ENCODE data around the gene HOXA13.

Gene HOXA13

GRCh38 chr7:27164367-27165088 lies 35.4 kb downstream of the HOXA13 start:
- H3K4me3 ChIP-seq (ENCODE audit: low read depth, low read length) = no peak overlapping the region

DNA sequence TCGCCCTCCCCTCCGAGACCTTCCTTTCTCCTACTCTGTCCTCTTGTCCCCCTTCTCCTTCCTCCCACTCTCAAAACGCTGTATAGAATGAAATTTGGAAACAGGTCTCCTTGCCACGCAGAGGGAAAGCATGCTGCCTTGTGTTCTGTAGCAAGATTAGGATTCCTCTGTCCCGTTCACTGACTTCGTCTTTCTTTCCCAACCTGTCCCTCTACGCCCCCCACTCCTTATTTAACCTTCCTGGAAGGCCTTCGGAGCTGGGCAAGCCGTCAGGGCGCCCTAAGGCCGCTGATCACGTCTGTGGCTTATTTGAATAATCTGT lies 35.9 kb downstream of the HOXA13 start:
- no peak overlapping the region for H3K4me3 ChIP-seq (ENCODE audit: low read depth, low read length)
- TF ChIP-seq, protein P1, sequence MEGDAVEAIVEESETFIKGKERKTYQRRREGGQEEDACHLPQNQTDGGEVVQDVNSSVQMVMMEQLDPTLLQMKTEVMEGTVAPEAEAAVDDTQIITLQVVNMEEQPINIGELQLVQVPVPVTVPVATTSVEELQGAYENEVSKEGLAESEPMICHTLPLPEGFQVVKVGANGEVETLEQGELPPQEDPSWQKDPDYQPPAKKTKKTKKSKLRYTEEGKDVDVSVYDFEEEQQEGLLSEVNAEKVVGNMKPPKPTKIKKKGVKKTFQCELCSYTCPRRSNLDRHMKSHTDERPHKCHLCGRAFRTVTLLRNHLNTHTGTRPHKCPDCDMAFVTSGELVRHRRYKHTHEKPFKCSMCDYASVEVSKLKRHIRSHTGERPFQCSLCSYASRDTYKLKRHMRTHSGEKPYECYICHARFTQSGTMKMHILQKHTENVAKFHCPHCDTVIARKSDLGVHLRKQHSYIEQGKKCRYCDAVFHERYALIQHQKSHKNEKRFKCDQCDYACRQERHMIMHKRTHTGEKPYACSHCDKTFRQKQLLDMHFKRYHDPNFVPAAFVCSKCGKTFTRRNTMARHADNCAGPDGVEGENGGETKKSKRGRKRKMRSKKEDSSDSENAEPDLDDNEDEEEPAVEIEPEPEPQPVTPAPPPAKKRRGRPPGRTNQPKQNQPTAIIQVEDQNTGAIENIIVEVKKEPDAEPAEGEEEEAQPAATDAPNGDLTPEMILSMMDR (conservative IDR thresholded peaks at IDR 0.05; ENCODE audit: low read depth, low read length) = no peak
- DNase-seq (ENCODE audit: low read depth) = no peak

More at GRCh38 chr7:27164367-27165088, 35.4 kb downstream of the HOXA13 start:
- no peak for DNase-seq (ENCODE audit: low read depth)
- TF ChIP-seq, protein P1 (conservative IDR thresholded peaks at IDR 0.05; ENCODE audit: low read depth, low read length) = no peak

DNA sequence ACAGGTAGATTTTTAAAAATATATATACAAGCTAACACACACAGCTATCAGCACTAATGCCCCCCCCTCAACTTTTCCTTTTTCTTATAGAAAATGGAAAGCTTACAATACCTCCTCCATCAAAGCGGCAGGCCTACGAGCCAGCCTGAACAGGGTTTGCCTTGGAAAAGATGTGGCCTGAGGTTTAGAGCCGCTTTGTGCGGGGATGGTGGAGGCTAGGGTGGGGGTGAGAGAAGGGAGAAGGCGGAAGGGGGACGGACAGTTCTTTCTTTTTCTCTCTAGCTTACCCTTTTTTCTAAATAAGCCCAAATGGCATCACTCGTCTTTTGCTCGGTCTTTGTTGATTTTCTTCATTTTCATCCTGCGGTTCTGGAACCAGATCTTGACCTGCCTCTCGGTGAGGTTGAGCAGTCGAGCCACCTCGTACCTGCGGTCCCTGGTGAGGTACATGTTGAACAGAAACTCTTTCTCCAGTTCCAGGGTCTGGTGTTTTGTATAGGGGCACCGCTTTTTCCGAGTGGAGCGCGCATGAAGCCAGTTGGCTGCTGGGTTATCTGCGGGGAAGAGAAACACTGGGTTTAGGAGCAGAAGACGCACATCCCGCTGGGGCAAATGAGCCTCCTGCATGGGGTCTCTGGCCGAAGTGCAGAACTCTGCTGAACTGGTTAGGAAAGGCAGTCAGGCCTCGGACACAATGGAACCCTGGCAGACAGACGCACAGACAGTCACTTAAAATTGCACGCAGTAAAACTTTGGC lies 36.4 kb downstream of the HOXA13 start:
- no peak for DNase-seq (ENCODE audit: low read depth)
- TF ChIP-seq, protein P1 (conservative IDR thresholded peaks at IDR 0.05; ENCODE audit: low read depth, low read length) = no peak
- H3K4me3 ChIP-seq (ENCODE audit: low read depth, low read length) = no peak overlapping the region

- H3K4me3 ChIP-seq (ENCODE audit: low read depth, low read length) = no peak overlapping the region
- no peak for DNase-seq (ENCODE audit: low read depth)
- TF ChIP-seq, protein P1 (conservative IDR thresholded peaks at IDR 0.05; ENCODE audit: low read depth, low read length) = no peak
These were observed 37.2 kb downstream of the HOXA13 start for GRCh38 chr7:27162561-27163287.

DNA sequence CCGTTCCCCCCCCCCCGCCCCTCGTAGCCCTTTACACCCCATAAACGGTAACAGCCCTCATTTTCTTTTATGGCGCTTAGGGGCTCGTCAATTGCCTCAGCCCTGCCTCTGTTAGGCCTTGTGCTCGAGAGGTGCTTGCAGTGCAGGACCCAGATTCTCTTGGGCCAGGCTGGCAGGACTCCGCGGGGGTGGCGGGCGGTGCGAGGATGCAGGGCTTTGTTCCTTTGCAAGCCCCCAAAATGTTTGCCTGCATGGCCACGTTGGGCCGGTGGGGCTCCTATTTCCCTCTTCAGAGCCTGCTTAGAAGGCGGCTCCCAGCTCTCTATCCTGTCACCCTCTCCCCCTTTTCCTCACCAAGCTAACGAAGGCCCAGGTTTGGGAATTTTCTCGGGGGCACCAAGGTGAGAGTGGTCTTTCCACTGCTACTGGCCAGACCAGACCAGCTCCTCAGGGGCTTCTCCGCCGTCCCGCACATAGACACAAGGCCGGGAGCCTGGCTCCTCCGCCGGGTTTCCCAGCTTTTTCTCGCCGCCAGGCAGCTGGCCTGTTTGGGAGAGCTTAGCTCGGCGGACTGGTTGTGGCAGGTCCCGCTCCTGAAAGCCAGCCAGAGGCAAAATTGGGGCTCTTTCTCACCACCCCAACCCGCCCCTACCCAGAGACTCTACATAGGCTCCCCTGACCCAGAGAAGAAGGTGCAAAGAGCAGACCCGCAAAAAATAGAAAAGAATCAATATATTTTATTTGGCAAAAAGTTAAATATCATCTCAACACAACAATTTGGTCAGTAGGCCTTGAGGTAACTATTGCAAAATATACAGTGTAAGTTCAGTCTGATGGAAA lies 38.0 kb downstream of the HOXA13 start:
- H3K4me3 ChIP-seq (ENCODE audit: low read depth, low read length) = no peak overlapping the region
- TF ChIP-seq, protein P1 (conservative IDR thresholded peaks at IDR 0.05; ENCODE audit: low read depth, low read length) = no peak
- DNase-seq (ENCODE audit: low read depth) = no peak

DNA sequence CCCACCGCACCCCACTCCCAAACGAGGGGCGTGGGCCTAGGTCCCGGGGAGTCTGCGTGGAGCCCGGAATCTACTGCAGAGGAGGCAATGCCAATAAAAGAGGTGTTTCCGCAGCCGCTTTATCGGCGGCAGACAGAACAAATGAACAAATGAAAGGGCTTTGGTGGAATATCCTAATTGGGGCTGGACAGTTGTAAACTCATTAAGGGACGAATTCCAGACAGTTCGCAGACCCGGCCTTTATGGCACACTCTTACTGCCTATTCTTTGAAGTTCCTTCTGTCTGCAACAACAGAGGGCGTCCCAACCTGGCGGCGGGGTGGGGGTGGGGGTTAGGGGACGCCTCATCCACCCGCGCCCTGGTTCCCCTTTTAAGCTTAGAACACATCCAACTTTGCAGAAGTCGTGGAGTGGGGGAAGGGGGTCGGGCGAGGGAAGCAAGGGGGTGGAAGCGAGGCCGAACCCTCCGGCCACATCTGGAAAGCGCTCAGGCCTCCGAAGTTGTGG lies 38.6 kb downstream of the HOXA13 start:
- no peak for DNase-seq (ENCODE audit: low read depth)
- peak overlapping the region; percentile 26 for H3K4me3 ChIP-seq (ENCODE audit: low read depth, low read length)
- TF ChIP-seq, protein P1 (conservative IDR thresholded peaks at IDR 0.05; ENCODE audit: low read depth, low read length) = no peak
